Measurements from ENCODE around the gene COMMD1.

The COMMD1 gene

GRCh38 chr2:62055724-62056336 lies 150.4 kb downstream of the COMMD1 start:
- Histone ChIP-seq H3K9ac (ENCODE audit: low read length) (no peak overlapping the region), H3K27ac (ENCODE audit: low read depth, low read length) (no peak overlapping the region), H3K4me3 (ENCODE audit: low read depth in 1 of 2, low read length in 2 of 2) (no peak overlapping the region), H3K27me3 (ENCODE audit: control insufficient read depth in 1 of 2, insufficient read depth in 2 of 2, low read length in 2 of 2) (no peaks in the 10 kb centered on the region), H3K36me3 (ENCODE audit: insufficient read depth, low read length) (no peaks in the 10 kb centered on the region), H3K4me1 (ENCODE audit: insufficient read depth, low read length) (no peaks in the 10 kb centered on the region), H3K9me3 (ENCODE audit: low read length) (no peaks in the 10 kb centered on the region)

DNA sequence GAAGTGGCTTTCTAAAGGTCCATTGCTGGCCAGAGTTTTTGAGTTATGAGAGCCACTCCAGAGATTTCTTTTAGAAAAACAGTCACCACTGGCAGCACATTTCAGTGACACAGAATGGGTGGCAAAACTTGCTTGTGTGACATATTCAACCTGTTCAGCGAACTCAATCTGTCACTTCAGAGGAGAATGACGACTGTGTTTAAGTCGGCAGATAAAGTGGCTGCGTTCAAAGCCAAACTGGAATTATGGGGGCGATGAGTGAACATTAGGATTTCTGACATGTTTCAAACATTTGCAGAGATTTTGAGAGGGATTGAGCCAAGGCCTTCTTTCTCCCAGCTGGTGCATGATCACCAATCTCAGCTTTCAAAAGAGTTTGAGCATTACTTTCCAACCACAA lies 150.9 kb downstream of the COMMD1 start:
- no peak overlapping the region for H3K27ac ChIP-seq (ENCODE audit: low read depth, low read length)
- H3K36me3 ChIP-seq (ENCODE audit: insufficient read depth, low read length) = no peaks in the 10 kb centered on the region
- H3K27me3 ChIP-seq (ENCODE audit: control insufficient read depth in 1 of 2, insufficient read depth in 2 of 2, low read length in 2 of 2) = no peaks in the 10 kb centered on the region

GRCh38 chr2:62065243-62065642 lies 159.8 kb downstream of the COMMD1 start:
- Histone ChIP-seq H3K36me3 (ENCODE audit: insufficient read depth, low read length) (no peaks in the 10 kb centered on the region), H3K27me3 (ENCODE audit: control insufficient read depth in 1 of 2, insufficient read depth in 2 of 2, low read length in 2 of 2) (no peaks in the 10 kb centered on the region), H3K4me3 (ENCODE audit: low read depth in 1 of 2, low read length in 2 of 2) (no peak overlapping the region), H3K27ac (ENCODE audit: low read depth, low read length) (no peak overlapping the region), H3K9me3 (ENCODE audit: low read length) (no peaks in the 10 kb centered on the region), H3K4me1 (ENCODE audit: insufficient read depth, low read length) (no peaks in the 10 kb centered on the region), H3K9ac (ENCODE audit: low read length) (no peak overlapping the region)

More for the DNA sequence above, 150.9 kb downstream of the COMMD1 start:
- Histone ChIP-seq H3K4me1 (ENCODE audit: insufficient read depth, low read length) (no peaks in the 10 kb centered on the region), H3K9me3 (ENCODE audit: low read length) (no peaks in the 10 kb centered on the region), H3K9ac (ENCODE audit: low read length) (no peak overlapping the region), H3K4me3 (ENCODE audit: low read depth in 1 of 2, low read length in 2 of 2) (no peak overlapping the region)

DNA sequence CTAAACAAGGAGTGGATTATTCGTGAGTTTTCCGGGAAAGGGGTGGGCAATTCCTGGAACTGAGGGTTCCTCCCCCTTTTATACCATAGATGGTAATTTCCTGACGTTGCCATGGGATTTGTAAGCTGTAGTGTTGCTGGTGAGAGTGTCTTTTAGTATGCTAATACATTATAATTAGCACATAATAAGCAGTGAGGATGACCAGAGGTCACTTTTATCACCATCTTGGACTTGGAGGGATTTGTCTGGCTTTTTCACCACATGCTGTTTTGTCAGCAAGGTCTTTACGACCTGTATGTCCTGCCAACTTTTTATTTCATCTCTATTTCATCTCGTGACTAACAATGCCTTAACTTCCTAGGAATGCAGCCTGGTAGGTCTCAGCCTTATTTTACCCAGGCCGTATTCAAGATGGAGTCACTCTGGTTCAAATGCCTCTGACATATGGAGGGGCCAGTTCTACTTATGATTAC lies 165.7 kb downstream of the COMMD1 start:
- Histone ChIP-seq H3K36me3 (ENCODE audit: insufficient read depth, low read length) (peaks cover 5% of the 10 kb centered on the region), H3K4me1 (ENCODE audit: insufficient read depth, low read length) (peaks cover 8% of the 10 kb centered on the region), H3K27ac (ENCODE audit: low read depth, low read length) (no peak overlapping the region), H3K27me3 (ENCODE audit: control insufficient read depth in 1 of 2, insufficient read depth in 2 of 2, low read length in 2 of 2) (no peaks in the 10 kb centered on the region), H3K9ac (ENCODE audit: low read length) (no peak overlapping the region), H3K4me3 (ENCODE audit: low read depth in 1 of 2, low read length in 2 of 2) (no peak overlapping the region), H3K9me3 (ENCODE audit: low read length) (no peaks in the 10 kb centered on the region)

DNA sequence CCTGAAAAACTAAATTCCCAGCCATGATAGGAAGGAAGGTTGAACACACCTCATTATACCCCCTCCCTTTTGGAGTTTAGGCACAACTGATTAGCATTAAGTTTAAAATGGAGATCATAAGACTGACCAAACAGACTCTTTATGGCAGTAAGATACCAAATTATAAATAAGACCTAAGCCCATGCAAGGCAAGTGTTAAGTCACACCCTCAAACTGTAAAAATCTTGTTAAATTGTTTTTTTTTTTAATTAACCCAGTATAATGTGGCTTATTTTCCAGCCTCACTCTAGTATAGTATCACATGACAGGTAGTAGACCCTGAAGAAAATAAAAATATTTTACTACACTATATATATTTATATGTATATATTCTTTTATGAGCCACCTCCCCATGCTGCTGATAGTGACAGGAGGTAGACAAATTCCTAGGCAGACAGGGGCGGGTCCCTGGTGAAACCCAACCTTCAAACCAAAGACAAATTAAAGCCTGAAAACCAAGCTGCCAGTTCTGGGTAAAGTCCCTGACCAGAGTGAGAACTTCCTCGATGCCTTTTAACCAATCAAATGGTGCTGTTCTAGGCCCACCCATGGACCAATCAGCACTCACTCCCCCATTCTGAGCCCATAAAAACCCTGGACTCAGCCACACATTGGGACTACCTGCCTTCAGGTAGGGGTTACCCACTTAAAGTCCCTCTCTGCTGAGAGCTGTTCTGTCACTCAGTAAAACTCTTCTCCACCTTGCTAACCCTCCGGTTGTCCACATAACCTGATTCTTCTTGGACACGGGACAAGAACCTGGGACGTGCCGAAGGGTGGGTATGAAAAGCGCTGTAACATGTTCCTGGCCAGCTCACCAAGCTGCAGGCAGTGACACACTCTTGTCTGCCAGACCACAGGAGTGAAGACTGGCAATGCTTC lies 166.5 kb downstream of the COMMD1 start:
- Histone ChIP-seq H3K9me3 (ENCODE audit: low read length) (no peaks in the 10 kb centered on the region), H3K27ac (ENCODE audit: low read depth, low read length) (no peak overlapping the region), H3K27me3 (ENCODE audit: control insufficient read depth in 1 of 2, insufficient read depth in 2 of 2, low read length in 2 of 2) (no peaks in the 10 kb centered on the region), H3K36me3 (ENCODE audit: insufficient read depth, low read length) (peaks cover 5% of the 10 kb centered on the region), H3K9ac (ENCODE audit: low read length) (no peak overlapping the region), H3K4me3 (ENCODE audit: low read depth in 1 of 2, low read length in 2 of 2) (no peak overlapping the region), H3K4me1 (ENCODE audit: insufficient read depth, low read length) (peaks cover 13% of the 10 kb centered on the region)

GRCh38 chr2:62074233-62074632 lies 168.8 kb downstream of the COMMD1 start:
- Histone ChIP-seq H3K4me3 (ENCODE audit: low read depth in 1 of 2, low read length in 2 of 2) (no peak overlapping the region), H3K9ac (ENCODE audit: low read length) (no peak overlapping the region), H3K27me3 (ENCODE audit: control insufficient read depth in 1 of 2, insufficient read depth in 2 of 2, low read length in 2 of 2) (no peaks in the 10 kb centered on the region), H3K9me3 (ENCODE audit: low read length) (no peaks in the 10 kb centered on the region), H3K4me1 (ENCODE audit: insufficient read depth, low read length) (peaks cover 14% of the 10 kb centered on the region), H3K27ac (ENCODE audit: low read depth, low read length) (no peak overlapping the region), H3K36me3 (ENCODE audit: insufficient read depth, low read length) (peaks cover 5% of the 10 kb centered on the region)

DNA sequence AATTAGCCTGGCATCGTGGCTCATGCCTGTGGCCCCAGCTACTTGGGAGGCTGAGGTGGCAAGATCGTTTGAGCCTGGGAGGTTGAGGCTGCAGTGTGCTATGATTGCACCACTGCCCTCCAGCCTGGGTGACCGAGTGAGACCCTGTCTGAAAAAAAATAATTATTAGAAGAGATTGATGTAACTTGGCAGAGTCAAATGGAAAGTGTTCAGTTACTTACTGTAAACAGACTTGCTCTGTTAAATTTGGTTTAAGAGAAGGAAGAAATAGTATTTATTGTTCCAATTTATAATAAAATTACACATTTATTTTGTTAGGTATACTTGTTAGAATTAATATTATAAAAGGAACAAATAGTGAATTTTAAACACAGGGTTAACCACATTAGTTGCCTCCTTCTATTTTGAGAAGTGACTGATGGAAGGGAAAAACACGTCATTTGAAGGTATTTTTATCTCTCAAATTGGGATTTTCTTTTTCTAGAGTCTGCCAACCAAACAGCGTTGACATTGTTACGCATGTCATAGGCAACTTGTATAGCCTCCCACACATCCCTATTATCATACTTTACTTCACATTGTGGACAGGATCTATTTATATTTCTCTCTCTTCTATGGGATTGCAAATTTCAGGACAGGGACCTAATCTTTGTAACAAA lies 171.6 kb downstream of the COMMD1 start:
- Histone ChIP-seq H3K9ac (ENCODE audit: low read length) (no peak overlapping the region), H3K4me1 (ENCODE audit: insufficient read depth, low read length) (peaks cover 14% of the 10 kb centered on the region), H3K27ac (ENCODE audit: low read depth, low read length) (no peak overlapping the region), H3K27me3 (ENCODE audit: control insufficient read depth in 1 of 2, insufficient read depth in 2 of 2, low read length in 2 of 2) (no peaks in the 10 kb centered on the region), H3K36me3 (ENCODE audit: insufficient read depth, low read length) (peaks cover 5% of the 10 kb centered on the region), H3K4me3 (ENCODE audit: low read depth in 1 of 2, low read length in 2 of 2) (no peak overlapping the region), H3K9me3 (ENCODE audit: low read length) (no peaks in the 10 kb centered on the region)

DNA sequence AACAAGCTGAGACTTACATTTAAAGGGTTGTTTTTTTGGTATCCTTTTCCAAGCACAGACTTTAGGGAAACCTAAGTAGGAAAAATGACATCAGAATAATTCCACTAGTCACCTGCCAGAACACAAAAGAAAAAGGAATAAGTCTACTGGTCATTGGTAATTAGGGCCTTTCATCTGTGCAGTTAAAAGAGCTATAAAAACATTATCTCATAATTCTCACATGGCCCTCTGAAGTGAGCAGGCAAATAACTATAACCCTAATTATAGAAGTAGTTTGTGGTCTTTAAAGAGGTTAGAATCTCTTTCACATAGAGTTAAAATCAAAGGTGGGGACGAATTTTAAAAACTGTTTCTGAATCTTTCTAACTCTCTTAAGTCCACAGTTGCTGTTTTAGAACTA lies 179.3 kb downstream of the COMMD1 start:
- Histone ChIP-seq H3K27ac (ENCODE audit: low read depth, low read length) (no peak overlapping the region), H3K27me3 (ENCODE audit: control insufficient read depth in 1 of 2, insufficient read depth in 2 of 2, low read length in 2 of 2) (no peaks in the 10 kb centered on the region), H3K4me1 (ENCODE audit: insufficient read depth, low read length) (peaks cover 3% of the 10 kb centered on the region), H3K9ac (ENCODE audit: low read length) (no peak overlapping the region), H3K36me3 (ENCODE audit: insufficient read depth, low read length) (no peaks in the 10 kb centered on the region), H3K4me3 (ENCODE audit: low read depth in 1 of 2, low read length in 2 of 2) (no peak overlapping the region), H3K9me3 (ENCODE audit: low read length) (no peaks in the 10 kb centered on the region)

GRCh38 chr2:62089658-62090057 lies 184.2 kb downstream of the COMMD1 start:
- Histone ChIP-seq H3K4me3 (ENCODE audit: low read depth in 1 of 2, low read length in 2 of 2) (no peak overlapping the region), H3K27me3 (ENCODE audit: control insufficient read depth in 1 of 2, insufficient read depth in 2 of 2, low read length in 2 of 2) (no peaks in the 10 kb centered on the region), H3K9me3 (ENCODE audit: low read length) (no peaks in the 10 kb centered on the region), H3K36me3 (ENCODE audit: insufficient read depth, low read length) (no peaks in the 10 kb centered on the region), H3K4me1 (ENCODE audit: insufficient read depth, low read length) (no peaks in the 10 kb centered on the region), H3K27ac (ENCODE audit: low read depth, low read length) (no peak overlapping the region), H3K9ac (ENCODE audit: low read length) (no peak overlapping the region)

DNA sequence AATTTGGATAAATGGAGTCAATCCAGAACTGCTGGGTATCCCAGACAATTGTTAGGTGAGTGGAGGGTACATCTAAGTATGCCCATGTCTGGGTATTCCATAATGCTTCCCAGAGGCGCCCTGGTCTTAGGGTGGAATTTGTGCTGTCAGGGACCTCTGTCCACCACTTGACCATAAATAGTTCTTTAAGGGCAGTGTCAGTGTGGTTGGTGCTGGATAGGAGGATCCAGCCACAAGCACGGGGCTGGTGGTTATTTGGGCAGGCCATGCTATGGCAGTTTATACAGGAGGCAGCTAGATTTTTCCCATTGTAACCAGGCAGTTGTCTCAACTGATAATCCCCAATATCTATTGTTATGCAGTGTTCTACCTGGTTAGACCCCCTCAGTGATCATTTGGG lies 186.0 kb downstream of the COMMD1 start:
- H3K9me3 ChIP-seq (ENCODE audit: low read length) = no peaks in the 10 kb centered on the region
- no peak overlapping the region for H3K9ac ChIP-seq (ENCODE audit: low read length)
- H3K4me3 ChIP-seq (ENCODE audit: low read depth in 1 of 2, low read length in 2 of 2) = no peak overlapping the region
- no peaks in the 10 kb centered on the region for H3K4me1 ChIP-seq (ENCODE audit: insufficient read depth, low read length)
- H3K27me3 ChIP-seq (ENCODE audit: control insufficient read depth in 1 of 2, insufficient read depth in 2 of 2, low read length in 2 of 2) = no peaks in the 10 kb centered on the region
- H3K36me3 ChIP-seq (ENCODE audit: insufficient read depth, low read length) = no peaks in the 10 kb centered on the region
- H3K27ac ChIP-seq (ENCODE audit: low read depth, low read length) = no peak overlapping the region

GRCh38 chr2:62099050-62099449 lies 193.6 kb downstream of the COMMD1 start:
- Histone ChIP-seq H3K4me3 (ENCODE audit: low read depth in 1 of 2, low read length in 2 of 2) (no peak overlapping the region), H3K27me3 (ENCODE audit: control insufficient read depth in 1 of 2, insufficient read depth in 2 of 2, low read length in 2 of 2) (no peaks in the 10 kb centered on the region), H3K36me3 (ENCODE audit: insufficient read depth, low read length) (no peaks in the 10 kb centered on the region), H3K9ac (ENCODE audit: low read length) (no peak overlapping the region), H3K4me1 (ENCODE audit: insufficient read depth, low read length) (no peaks in the 10 kb centered on the region), H3K9me3 (ENCODE audit: low read length) (no peaks in the 10 kb centered on the region), H3K27ac (ENCODE audit: low read depth, low read length) (no peak overlapping the region)
